Lower leg skin (tissue), 3 donors: Measurements from ENCODE around the gene MAPK8.

Experiments
- POLR2A ChIP-seq, 2 donors: fragments of 450-650 bp; IDR thresholded peaks; one replicate each; pipeline ENCODE4 v1.6.1; 2016 to 2017; ENCODE audit warnings: antibody characterized with exemption in 2 of 2, mild to moderate bottlenecking in 1 of 2, moderate library complexity in 1 of 2
- TF ChIP-seq, protein P1 (sequence below), 3 donors: fragments of 450-650 bp; IDR thresholded peaks; one replicate each; pipeline ENCODE4 v1.5.1; 2016; ENCODE audit warnings: antibody characterized with exemption in 3 of 3, mild to moderate bottlenecking in 3 of 3, moderate library complexity in 2 of 3

- TF ChIP-seq POLR2A (IDR thresholded peaks at IDR 0.05): no peak
- TF ChIP-seq, protein P1, sequence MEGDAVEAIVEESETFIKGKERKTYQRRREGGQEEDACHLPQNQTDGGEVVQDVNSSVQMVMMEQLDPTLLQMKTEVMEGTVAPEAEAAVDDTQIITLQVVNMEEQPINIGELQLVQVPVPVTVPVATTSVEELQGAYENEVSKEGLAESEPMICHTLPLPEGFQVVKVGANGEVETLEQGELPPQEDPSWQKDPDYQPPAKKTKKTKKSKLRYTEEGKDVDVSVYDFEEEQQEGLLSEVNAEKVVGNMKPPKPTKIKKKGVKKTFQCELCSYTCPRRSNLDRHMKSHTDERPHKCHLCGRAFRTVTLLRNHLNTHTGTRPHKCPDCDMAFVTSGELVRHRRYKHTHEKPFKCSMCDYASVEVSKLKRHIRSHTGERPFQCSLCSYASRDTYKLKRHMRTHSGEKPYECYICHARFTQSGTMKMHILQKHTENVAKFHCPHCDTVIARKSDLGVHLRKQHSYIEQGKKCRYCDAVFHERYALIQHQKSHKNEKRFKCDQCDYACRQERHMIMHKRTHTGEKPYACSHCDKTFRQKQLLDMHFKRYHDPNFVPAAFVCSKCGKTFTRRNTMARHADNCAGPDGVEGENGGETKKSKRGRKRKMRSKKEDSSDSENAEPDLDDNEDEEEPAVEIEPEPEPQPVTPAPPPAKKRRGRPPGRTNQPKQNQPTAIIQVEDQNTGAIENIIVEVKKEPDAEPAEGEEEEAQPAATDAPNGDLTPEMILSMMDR (IDR thresholded peaks at IDR 0.05): no peak
Measured at GRCh38 chr10:48343106-48343505, 36.6 kb downstream of the MAPK8 start.
